GM18870 (cell line): ENCODE data around the gene DNM3.

Source experiments
- ATAC-seq: cut with Tn5 transposase; IDR thresholded peaks from one replicate; pipeline ENCODE4 v1.9.1; 2021; ENCODE audit warnings: moderate library complexity; ENCODE audit not compliant: unreplicated experiment

DNM3 gene

DNA sequence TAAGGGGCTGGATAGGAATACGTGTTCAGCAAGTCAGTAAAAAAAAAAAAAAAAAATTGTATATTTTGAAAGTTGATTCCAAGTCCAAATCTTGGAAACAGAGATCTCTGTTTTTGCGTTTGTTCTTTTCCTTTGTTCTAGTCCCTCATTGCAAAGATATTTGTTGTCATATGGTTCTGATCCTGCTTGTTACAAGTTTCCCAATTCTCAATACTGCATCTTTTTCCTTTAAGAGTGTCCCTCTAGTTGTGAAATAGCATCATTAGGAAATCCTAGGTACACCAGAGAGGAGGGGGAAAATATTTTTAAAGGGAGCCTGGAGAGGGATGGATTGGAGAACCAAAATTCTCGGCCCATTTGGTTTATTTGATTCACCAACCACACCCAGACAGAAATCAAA is 426.9 kb downstream of the DNM3 start:
- ATAC-seq, result no peak

DNA sequence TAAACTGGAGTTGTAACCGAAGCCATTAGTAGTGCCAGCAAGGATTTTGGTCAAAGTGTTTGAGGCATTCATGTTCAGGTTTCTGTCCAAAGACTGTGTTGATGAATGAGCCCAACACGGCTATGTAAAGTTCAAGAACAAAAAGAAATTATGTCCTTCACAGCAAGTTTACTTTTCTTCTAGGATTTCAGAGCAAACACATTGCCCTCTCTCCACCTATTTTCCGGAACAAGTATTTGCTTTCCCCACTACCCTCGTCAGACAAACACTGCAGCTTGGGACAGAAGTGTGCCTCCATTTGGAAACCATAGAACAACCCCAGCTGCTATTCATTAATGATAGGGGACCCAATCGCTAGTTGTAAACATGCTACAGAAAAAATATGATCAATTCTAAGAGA is 427.8 kb downstream of the DNM3 start:
- no peak for ATAC-seq

DNA sequence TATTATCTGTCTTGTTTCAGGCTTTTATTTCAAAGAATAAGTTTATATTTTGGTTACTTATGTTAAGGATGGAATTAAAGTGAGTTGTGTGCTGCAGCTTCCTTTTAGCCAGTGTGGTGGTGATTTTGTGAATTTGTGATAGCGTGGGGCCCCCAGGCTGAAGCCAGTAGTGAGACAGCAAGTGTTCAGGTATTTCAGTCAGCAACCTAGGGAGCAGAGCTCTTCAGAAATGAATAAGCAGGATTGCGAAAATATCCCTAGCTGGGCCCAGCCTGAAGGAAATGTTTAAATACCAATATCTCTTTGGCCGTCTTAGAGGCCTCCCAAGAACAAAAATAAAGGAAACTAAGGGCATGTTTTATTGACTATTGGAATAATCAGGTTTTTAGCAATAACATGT is 428.3 kb downstream of the DNM3 start:
- no peak for ATAC-seq

DNA sequence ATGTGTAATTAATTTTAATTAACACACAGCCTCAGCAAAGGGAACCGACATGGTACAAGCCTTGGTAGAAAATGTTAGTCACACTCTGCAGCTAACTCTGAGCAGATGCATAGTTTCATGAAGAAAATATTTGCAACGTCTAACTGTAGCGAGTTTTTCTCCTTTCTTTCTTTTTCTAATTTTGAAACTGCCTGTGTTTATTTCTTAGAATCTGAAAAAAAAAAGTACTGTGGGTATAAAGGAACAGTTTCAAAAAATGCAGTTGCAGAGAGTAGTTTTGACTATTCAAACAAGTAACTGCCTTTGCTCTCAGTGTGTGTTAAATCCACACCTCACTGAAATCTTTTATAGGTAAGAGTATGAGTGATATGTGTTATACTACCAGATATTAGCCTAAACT is 429.3 kb downstream of the DNM3 start:
- ATAC-seq, result no peak

DNA sequence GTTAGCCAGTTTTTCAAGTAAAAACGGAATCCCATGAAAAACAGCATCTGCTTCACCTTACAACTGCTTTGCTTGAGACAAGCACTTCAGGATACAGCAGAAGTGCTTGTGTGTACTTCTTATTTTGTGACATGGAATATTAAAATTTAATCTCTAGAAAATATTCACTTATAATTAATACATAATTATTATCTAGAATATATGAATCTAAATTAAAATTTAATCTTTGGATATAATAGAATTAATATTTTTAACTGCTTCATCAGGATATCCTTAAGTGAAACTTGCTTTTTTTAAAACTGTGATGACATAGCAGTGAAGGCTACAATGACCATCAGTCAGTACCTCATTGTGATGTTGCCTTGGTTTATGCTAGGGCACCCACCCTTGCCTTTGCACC is 430.8 kb downstream of the DNM3 start:
- ATAC-seq, result no peak

DNA sequence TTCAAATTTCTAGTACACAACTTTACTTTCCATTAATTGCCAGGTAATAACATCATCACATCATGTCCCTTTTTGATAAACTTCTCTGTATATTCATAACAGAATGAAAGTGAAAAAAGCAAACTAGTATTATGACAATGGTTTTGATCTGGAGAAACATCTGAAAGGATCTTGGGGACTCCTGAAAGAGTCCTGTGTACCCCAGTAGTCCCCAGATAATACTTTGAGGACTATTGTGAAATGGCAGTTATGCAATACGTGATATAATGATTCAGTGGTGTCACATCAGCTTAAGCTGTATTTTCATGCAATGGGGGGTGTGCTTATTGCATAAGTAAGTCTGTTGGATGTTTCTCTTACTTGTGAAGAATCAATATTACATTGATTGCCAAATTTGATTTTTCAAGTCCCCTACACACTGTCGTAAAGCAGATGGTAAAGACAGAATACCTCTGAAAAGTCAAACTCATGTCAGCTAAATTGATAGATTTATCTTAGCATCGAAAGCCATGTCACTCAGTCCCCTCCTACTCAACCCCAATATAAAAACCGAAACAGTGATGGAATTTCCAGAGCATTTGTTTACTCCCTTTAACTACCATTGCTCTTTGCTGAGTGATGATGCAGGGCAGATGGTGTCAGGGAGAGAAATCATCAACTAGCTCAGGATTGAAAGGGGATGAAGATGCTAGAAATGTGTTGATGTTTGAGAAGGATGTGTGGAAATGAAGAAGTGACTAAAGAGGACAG is 432.5 kb downstream of the DNM3 start:
- no peak for ATAC-seq

DNA sequence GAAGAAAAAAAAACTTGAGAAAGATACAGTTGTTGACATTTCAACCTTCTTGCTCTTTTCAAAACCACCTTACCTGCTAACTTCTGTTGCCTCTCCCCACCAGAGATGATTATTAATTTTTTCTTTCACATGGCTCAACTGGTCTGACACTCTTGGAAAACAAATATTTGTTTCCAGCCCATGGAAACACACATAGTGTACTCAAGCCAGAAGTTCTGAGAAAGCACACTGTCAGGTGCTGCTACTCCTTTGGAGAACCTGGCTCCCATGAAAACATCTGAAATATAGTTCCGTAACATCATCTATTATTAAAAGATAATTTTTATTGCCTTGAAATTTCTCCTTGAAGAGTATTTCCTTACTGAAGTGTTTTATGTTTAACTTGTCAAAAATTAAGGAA is 434.2 kb downstream of the DNM3 start:
- no peak for ATAC-seq

DNA sequence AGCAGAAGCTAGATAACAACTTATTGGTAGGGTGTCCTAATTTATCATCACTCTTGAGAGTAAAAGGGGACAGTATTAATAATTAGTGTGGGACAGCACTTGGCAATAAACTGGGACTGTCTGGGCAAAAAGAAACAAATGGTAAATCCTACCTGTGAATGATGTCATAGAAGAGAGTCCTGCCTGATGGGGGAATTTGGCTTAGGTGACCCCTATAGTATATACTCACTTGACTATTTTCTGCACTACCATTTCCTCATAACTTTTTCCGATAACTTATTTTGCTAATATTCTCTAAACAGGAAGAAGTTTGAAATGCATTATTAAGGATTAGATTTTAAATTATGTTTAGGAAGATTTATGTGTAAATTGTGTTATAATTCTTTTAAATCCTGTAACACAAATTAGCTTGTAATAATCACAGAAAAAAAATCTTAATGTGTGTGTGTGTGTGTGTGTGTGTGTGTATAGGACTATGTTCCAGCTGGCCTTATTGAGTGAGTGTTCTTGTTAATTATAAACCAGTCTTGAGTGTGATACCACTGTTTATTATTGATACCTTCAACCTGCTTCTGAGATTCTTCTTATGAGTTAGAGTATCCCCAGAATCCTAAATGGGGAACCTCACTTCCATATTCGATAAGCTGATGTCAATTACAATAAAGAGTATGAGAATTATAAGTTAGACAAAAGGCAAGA is 435.0 kb downstream of the DNM3 start:
- ATAC-seq, result no peak

DNA sequence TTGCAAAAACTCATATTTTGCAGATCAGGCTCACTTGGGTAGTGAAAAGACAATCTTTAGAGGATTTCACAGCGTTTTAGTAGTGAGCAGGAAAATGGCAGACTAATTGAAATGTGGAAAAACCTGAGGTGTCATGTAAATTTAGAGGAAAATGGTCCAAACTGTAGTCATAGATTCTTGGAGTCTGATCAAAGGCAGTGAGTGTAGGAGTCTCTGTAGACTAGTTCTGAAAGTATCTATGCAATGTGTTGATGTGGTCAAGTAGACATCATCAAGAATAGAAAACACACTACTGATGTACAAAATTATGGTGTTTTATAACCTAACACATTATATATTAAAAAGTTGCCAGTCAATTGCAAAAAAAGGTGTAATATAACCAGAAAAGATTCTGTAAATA is 436.0 kb downstream of the DNM3 start:
- no peak for ATAC-seq

DNA sequence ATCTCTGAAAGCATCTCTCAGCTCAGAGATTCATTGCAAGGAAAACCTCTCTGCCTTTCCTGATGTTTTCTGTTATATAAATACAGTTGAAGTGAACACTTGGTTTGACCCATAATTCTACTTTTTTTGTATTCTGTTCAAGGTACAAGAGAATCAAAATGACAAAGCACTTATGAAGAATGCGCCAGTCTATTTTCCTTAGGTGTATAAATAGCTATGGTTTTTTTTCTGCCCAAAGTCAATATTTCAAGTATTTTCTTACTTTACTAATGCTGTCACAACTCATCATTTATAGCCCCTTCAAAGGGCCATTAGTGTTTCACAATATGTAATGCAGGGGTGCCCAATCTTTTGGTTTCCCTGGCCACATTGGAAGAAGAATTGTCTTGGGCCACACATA is 436.7 kb downstream of the DNM3 start:
- no peak for ATAC-seq

DNA sequence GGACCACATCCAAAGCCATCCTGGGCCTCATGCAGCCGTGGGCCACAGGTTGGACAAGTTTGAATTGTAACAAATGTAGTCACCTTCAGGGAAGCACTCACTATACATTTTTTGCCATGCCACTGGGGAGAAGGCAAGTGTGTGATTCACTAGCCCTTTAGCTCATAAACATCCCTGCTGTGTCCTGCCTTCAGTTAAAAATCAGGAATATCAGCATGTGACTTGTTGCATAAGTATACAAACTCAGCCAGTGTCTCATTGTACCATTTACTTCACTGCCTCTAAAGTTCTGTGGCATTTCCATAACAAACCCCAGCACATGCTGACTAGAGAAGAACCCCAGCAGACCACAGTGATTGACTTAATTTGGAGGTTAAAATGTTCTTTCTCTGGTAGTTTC is 437.2 kb downstream of the DNM3 start:
- ATAC-seq, result no peak

DNA sequence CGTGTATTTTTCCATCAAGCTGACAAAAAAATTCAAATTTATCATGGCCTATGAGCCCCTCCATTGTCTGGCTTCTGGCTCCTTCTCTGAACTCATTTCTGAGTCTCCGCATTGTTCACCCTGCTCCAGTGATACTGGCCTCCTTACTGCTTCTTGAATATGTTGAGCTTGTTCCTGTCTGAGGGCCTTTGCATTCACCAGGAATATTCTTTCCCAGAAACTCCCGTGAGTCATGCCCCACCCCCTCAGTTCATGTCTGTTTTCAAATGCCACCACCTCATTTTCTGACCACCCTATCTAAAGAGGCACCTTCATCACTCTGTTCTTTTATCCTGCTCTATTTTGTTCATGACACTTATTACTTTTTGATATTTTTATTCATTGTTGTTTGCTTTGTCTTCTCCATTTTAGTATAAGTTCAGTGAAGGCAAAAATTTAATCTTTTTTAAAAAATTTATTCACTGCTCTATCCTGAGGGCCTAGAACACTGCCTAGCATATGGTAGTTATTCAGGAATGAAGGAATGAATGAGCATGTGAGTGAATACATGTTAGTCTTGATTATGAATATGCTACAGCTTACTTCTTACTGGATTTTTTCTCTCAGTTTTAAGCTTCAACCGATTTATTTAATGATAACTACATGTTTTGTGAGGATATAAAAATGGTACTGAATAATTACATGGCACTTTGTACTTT is 438.8 kb downstream of the DNM3 start:
- no peak for ATAC-seq

DNA sequence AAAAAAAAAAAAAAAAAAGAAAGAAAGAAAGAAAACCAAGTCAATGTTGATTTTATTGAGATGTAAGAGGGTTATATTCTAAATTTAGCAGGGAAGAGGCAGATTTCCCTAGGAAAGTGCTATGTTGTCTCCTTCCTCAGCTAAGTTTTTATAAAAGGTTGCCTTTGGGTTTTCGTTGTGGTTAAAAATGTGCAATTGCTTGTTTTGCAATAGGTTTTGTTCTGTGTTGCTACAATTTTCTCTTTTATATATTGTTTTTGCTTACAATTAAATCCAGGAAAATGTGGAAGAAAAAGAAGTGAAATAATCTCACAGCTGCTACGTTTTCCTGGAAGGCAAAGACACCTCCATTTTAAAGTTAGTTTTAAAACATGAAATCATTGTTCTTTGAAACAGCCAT is 442.5 kb downstream of the DNM3 start:
- no peak for ATAC-seq

DNA sequence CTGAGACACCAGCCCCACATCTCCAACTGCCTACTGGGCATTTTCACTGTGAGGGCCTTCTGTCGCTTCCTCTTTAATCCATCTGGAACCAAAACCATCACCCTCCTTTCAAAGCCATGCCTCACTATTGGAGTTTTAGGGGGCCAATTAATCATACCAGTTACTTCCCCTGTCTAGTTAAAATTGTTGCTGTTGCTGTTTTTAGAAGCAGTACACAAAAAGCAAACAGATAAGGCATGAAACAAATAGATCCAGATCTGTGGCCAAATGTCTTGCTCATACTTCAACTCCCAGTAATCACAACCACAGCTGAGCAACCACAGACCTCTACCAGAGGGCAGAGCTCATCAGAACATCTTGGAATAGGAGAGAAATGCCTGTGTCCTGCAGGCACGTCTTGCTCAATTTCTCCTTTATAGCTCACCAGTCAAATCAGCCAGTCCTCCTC is 445.4 kb downstream of the DNM3 start:
- no peak for ATAC-seq

DNA sequence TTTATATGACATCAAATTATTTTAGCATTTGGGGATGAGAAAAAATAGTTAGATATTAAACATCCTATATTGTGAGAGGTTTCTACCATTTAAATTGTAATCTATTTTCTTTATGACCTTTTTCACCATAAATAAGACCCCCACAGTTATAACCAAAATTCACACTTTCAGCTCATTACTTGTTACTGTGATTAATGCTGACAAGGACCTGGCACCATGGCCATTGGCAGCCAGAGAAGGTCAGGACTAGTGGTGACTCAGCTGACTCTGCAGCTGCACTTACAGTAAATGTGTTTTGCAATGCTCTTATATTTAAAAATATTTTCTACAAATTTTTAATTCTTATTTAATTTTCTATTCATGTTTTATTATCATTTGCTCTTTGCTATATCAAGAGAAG is 445.9 kb downstream of the DNM3 start:
- no peak for ATAC-seq

DNA sequence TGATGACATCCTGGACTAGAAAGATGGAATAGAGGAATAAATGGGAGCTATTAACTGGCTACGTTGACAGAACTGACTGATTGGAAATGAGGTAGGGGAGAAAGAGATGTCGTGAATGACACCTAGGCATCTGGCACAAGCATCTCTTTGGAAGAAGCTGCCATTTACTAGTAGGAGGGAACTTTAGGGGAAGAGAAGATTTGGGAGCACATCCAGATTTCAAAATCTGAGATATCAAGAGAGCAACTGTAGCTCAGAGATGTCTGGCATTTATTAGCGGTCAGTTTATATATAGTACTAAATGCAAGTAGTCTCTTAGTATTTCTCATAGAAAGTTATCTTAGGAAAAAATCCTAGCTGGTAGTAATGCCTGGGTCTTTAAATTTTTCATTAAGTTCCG is 447.3 kb downstream of the DNM3 start:
- ATAC-seq, result no peak

DNA sequence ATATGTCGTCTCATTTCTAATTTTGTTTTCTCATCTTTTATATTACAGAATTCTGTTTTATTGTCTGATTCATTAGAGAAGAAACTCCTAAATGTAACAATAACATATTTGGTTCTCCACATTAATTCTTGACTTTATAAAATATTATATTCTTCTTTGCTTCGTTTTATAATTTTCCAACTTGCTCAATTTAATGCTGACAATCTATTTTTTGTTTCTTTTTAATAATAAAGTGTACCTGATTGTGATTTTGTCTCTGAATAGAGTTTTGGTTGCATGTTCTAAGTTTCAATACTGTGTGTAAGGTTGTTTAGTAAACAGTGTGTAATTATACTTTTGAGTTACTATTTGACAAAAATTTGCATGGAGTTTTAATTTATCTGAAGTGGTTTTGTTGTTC is 448.1 kb downstream of the DNM3 start:
- no peak for ATAC-seq

DNA sequence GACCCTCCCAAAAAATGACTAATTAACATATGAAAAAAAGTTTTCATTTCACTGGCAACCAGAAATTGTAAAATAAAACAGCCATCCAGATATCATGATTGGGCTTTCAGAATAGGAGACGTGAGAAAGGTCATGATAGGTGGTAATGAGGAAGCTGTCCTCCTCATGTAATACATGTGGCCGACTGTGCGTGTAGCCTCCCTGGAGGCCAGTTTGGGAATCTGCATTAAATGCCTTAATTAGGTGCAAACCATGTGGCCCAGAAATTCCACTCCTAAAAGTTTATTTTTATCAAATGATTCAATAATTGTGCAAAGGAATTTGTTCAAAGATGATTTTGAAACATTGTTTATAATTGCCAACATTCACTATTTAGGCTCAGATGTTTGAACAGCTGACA is 451.5 kb downstream of the DNM3 start:
- no peak for ATAC-seq

DNA sequence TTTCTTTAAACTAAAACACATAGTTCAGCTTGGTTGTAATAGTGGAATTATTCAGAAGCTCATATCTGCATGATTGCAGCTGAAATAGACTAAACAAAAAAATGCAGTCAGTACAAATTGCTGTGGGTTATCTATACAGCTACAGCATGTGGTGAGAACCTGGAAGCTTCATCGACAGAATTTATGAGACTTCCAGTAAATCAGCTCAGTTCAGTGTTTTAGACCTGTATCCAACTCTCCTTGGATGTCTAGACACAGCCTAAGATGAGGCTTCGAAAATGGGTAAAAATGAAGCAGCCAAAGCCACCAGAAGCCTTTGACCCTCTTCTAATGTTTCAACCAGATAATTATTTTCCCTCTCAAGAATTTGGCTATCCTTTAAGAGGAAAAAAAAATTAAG is 452.1 kb downstream of the DNM3 start:
- no peak for ATAC-seq

DNA sequence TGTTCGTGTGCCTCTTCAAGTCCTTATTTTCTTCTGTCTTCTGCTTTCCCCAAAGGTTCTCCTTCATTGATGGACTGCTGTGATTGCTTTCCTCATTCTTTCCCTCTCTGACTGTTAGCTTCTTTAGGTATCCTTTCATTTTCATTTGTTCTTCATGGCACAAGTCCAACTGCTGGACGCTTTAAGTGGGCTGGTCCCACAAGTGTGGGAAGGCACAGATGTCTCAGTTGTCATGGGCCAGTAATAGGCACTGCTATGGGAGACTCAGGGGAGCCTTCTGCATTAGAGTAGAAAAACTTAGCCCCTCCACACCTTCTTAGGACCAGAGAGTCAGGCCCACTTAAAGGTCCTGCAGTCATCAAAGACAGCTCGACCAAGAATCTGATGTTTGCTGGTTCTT is 456.8 kb downstream of the DNM3 start:
- ATAC-seq, result no peak

DNA sequence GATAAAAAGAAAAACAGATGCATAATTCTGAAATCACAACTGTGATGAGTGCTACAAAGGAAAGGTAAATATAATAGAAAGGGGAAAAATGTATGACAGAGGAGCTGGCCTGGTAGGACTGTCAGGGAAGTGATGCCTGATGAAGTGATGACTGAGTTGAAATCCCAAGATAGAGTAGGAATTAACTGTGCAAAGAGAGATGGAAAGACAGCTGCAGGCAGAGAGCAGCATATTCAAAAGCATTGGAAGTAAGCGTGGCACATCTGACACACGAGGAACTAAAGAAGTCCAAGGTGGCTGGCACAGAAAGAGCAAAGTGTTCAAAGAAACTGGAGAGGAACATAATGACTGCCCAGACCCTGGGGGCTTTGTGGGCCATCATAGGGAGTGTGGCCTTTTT is 457.6 kb downstream of the DNM3 start:
- no peak for ATAC-seq

DNA sequence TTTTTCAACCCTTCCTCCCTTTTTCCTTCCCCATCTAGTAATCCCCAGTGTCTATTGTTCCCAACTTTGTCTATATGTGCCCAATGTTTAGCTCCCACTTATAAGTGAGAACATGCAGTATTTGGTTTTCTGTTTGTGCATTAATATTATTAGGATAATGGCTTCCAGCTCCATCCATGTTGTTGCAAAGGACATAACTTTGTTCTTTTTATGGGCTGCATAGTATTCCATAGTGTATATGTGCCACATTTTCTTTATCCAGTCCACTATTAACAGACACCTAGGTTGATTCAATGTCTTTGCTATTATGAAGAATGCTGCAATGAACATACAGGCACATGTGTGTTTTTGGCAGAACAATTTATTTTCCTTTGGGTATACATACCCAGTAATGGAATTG is 458.2 kb downstream of the DNM3 start:
- ATAC-seq, result no peak
